Superior temporal gyrus (tissue), 1 donor: ENCODE data around the gene PTGIS.

ENCODE experiments used
- DNase-seq: peaks from one replicate; pipeline ENCODE4 v3.0.0-alpha.2; 2016; ENCODE audit errors: extremely low spot score

Gene PTGIS

GRCh38 chr20:49560186-49560585 is 7.8 kb downstream of the PTGIS start:
- DNase-seq = no peak

DNA sequence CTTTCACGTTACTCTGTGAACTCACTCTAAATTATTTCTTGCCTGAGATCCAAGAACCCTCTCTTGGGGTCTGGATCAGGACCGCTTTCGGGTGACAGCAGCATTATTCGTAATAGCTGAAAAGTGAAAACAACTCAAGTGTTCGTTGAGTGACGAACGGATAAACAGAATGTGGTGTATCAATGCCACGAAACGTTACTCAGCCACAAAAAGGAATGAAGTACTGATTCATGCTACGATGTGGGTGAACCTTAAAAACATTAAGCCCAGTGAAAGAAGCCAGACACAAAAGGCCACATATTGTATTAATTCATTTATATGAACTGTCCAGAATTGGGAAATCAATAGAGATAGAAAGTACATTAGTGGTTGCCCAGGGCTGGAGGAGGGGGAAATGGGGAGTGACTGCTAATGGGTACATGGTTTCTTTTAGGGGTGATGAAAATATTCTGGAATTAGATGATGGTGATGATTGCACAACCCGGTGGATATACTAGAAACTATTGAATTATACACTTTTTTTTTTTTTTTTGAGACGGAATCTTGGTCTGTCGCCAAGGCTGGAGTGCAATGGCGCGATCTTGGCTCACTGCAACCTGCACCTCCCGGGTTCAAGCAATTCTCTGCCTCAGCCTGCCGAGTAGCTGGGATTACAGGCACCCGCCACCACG is 8.4 kb downstream of the PTGIS start:
- DNase-seq = no peak

DNA sequence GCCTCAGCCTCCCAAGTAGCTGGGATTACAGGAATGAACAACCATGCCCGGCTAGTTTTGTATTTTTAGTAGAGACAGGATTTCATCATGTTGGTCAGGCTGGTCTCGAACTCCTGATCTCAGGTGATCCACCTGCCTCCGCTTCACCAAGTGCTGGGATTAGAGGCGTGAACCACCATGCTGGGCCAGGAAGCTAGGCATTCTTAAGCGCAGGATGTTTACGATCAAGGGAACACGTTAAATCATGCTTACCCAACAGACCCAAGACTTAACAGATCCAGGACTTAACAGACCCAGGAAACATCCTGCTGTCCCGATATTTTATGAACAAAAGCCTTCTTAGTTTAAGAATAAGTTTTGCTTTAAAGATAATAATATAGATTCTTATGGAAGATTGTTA is 9.1 kb downstream of the PTGIS start:
- no peak for DNase-seq

DNA sequence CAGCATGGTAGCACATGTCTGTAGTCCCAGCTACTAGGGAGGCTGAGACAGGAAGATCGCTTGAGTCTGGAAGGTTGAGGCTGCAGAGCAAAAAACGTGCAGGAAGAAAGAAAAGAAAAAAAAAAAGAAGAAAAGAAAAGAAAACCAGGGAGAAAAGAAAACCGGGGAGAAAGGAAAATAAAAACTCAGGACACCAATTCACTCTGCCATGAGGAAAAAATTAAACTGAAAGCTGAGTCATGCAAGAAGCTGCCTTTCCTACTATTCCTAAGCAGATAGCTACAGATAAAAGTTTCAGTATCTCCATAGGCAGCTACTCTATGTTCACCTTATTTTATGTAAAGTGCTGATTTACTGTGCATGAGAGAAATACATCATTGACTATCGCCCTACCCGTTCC is 10.5 kb downstream of the PTGIS start:
- no peak for DNase-seq

DNA sequence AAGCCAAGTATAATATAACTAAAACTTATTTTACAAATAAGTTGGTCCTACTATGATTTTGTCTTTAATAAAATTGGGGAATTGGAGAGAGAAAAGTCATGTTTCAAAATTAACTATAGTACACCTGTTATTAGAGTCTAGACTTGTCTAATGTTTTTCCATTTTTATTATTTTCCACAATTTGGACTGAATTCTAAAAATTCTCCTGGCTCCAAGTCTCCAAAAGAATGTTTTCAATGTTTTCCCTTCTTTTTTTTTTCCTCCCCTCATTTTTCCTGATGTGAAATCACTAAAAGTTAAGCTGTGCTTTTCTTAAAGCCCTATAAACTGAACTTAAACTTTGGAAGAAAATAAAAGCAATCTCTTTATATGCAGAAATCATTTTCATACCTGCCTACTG is 11.3 kb downstream of the PTGIS start:
- no peak for DNase-seq

GRCh38 chr20:49549801-49550551 is 18.0 kb downstream of the PTGIS start:
- DNase-seq = no peak

DNA sequence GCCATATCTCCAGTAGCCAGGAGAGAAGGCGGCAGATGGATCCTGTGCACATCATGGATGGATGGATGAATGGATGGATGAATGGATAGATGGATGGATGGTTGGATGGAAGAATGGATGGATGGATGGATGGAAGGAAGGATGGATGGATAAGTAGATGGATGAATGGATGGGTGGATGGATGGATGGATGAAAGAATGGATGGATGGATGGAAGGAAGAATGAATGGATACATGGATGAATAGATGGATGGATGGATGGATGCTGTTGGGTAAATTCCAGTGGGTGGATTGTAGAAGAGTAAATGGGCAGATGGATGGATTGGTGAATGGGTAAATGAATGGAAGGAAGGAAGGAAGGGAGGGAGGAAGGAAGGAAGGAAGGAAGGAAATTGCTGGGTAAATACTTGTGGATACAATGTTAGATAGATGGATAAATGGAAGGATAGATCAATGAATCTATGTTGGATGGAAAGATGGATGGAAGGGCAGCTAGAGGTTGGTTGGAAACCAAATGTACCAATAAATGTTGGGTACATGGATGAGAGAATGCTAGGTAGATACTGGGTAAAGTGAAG is 19.5 kb downstream of the PTGIS start:
- DNase-seq = no peak

- no peak for DNase-seq
These were observed 22.4 kb downstream of the PTGIS start for GRCh38 chr20:49545572-49545971.

GRCh38 chr20:49544535-49544934 is 23.4 kb downstream of the PTGIS start:
- no peak for DNase-seq

- no peak for DNase-seq
These were observed 24.0 kb downstream of the PTGIS start for GRCh38 chr20:49543858-49544437.

- DNase-seq = no peak
These were observed 24.7 kb downstream of the PTGIS start for GRCh38 chr20:49543071-49543857.

DNA sequence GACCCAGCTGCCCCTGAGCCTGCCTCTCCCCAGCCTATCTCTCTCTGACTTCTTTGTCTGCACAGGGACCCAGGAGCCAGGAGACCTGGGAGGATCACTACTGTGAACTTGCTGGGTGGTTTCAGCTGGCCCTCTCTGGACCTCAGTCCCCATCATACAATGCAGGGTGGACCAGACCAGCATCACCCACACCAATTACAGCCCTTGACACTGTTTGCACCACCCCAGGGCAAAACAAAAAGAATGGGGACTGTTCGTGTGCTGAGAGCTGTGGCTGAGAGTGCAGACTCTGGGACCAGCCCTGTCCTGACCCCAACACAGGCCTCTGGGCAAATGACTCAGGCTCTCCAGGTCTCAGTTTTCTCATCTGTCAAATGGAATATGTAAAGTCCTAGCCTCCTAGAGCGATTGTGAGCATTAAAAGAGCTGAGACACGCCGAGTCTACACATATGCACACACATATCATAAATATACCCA is 25.4 kb downstream of the PTGIS start:
- no peak for DNase-seq

DNA sequence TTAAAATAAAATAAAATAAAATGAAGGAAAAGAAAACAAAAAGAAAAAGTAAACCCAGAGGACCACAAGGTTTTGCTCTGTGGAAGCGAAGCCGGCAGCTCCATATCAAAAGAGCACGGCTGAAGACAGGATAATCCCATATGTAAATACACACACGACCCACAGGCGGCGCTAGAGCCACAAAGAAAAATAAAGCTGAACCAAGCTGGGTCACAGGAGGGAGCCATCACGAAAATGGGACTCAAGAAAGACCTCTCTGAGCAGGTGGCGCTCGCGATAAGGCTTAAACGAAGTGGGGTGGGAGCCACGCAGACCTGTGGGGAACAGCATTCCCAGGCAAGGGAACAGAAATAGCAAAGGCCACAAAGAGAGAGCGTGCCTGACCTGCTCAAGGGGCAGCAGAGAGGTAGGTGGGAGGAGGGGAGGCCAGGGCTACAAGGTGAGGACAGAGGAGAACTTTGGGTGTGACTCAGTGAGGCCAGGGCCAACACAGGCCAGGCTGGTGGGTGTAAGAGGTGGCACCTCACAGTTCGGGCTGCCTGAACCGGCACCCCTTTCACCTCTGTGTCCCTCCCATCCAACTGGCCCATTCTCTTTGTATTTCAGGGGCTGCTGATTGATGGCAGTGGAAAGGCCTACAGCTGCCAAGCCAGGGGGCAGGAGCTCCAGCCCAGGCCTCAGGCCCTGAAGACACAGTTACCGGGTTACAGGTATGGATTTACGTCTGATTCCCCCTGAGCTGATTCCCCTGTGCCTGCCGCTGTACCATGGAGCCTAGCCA is 26.0 kb downstream of the PTGIS start:
- DNase-seq = peak; percentile 70

GRCh38 chr20:49540687-49541435 is 27.1 kb downstream of the PTGIS start:
- DNase-seq = no peak

DNA sequence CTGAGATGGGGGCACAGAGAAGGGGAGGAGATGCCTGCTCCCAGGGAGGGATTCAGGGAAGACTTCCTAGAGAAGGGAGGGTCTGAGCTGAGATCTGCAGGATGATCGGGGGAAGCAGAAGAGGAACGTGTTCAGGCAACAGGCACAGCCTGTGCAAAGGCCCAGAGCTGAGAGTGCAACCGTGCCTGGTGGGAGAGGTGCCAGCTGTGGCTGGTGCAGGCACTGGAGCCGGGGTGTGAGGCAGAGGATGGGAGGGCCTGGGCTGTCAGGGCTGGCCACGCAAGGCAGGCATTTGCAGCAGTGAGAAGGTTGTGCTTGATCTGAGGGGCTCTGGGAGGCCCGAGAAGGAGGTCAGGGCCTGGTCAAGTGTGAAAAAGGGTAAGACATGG is 27.7 kb downstream of the PTGIS start:
- no peak for DNase-seq

- DNase-seq = no peak
These were observed 28.3 kb downstream of the PTGIS start for GRCh38 chr20:49539481-49540231.

DNA sequence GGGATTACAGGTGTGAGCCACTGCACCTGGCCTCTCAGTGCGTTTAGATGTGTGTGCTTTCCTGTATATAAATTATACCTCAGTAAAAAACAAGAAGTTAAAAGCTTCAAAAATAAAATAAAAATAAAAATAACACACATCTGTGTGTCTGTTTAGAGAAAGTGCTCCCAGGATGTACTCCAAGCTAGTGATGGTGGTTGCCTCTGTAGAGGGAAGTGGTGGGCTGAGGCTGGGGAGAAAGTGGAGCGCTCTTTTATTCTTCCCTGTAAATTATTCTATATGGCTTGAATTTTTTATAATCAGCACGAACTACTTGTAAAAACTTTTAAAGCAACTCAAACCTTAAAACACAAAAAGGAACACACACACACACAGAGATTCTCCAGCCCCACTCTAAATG is 29.0 kb downstream of the PTGIS start:
- DNase-seq = no peak

DNA sequence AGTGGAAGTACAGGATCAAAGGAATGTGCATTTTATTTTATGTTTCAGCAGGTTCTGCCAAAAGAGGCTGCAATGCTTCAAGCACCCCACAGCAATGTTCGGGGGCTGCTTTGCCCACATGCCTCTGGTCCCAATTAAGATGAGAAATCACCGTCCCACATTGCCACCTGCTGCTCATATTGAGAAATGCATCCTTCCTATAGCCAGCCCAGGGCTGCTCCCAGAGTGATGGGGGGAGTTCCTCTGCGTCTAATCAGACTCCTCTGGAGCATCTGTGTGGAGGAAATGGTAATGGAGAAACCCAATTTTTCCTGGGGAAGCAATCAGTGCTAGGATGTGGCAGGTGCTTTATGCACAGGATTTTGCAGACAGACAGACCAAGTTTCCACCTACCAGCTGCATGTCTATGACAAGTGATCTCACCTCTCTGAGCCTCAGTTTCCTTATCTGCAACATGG is 33.7 kb downstream of the PTGIS start:
- DNase-seq = peak; percentile 88

GRCh38 chr20:49532285-49532946 is 35.5 kb downstream of the PTGIS start:
- no peak for DNase-seq
